RWPE1 (cell line): Measurements from ENCODE around the gene TIMP4.

ENCODE experiments used
- CTCF ChIA-PET: fragments of 350-600 bp; sonication (Branson Sonifier 250); formaldehyde crosslinking; extraction: SDS; loops from one replicate; lab custom pipeline; 2021; lab: Yijun Ruan, JAX
- POLR2A ChIA-PET: fragments of 400-600 bp; formaldehyde crosslinking; extraction: SDS; loops from one replicate; lab custom pipeline; 2020; ENCODE audit warnings: antibody characterized with exemption; ENCODE audit not compliant: low non-redundant PET; lab: Yijun Ruan, JAX
- DNase-seq: peaks from one replicate; pipeline ENCODE4 v3.0.0; 2012; ENCODE audit warnings: low spot score
- H3K27ac ChIP-seq: fragments of 450-650 bp; 2 replicates; pipeline ENCODE4 v1.5.1; 2017
- TF ChIP-seq, protein P1 (sequence below): fragments of 450-650 bp; conservative IDR thresholded peaks from 2 replicates; pipeline ENCODE4 v1.5.1; 2017; ENCODE audit warnings: low read depth, mild to moderate bottlenecking

The TIMP4 gene

GRCh38 chr3:12115104-12115503 is 43.6 kb downstream of the TIMP4 start:
- TF ChIP-seq, protein P1, sequence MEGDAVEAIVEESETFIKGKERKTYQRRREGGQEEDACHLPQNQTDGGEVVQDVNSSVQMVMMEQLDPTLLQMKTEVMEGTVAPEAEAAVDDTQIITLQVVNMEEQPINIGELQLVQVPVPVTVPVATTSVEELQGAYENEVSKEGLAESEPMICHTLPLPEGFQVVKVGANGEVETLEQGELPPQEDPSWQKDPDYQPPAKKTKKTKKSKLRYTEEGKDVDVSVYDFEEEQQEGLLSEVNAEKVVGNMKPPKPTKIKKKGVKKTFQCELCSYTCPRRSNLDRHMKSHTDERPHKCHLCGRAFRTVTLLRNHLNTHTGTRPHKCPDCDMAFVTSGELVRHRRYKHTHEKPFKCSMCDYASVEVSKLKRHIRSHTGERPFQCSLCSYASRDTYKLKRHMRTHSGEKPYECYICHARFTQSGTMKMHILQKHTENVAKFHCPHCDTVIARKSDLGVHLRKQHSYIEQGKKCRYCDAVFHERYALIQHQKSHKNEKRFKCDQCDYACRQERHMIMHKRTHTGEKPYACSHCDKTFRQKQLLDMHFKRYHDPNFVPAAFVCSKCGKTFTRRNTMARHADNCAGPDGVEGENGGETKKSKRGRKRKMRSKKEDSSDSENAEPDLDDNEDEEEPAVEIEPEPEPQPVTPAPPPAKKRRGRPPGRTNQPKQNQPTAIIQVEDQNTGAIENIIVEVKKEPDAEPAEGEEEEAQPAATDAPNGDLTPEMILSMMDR, result no peak
- H3K27ac ChIP-seq, result no peak overlapping the region
- ChIA-PET POLR2A (no interaction called here), CTCF (no interaction called here)
- DNase-seq, result no peak

DNA sequence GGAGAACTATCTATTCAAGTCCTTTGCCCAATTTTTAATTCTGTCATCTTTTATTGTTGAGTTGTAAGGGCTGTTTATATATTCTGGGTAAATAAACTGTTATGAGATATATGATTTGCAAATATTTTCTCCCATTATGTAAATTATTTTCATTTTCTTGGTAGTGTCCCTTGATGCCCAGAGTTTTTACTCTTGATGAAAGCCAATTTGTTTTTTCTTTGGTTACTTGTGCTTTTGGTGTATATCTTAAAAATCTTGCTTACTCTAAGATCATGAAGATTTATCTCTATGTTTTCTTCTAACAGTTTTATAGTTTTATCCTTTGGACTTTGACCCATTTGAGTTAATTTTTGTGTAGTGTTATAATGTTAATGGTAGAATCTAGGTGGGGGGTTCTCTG is 44.5 kb downstream of the TIMP4 start:
- DNase-seq, result no peak
- POLR2A ChIA-PET, result no interaction called here

GRCh38 chr3:12107071-12107713 is 51.5 kb downstream of the TIMP4 start:
- DNase-seq, result no peak
- POLR2A ChIA-PET, result no interaction called here
- CTCF ChIA-PET, result no interaction called here
- TF ChIP-seq, protein P1, result no peak
- no peak overlapping the region for H3K27ac ChIP-seq

More for the DNA sequence above, 44.5 kb downstream of the TIMP4 start:
- no peak overlapping the region for H3K27ac ChIP-seq
- TF ChIP-seq, protein P1, result no peak
- CTCF ChIA-PET, result no interaction called here
